ENCODE measurements around the gene HPX.

Gene HPX, protein sequence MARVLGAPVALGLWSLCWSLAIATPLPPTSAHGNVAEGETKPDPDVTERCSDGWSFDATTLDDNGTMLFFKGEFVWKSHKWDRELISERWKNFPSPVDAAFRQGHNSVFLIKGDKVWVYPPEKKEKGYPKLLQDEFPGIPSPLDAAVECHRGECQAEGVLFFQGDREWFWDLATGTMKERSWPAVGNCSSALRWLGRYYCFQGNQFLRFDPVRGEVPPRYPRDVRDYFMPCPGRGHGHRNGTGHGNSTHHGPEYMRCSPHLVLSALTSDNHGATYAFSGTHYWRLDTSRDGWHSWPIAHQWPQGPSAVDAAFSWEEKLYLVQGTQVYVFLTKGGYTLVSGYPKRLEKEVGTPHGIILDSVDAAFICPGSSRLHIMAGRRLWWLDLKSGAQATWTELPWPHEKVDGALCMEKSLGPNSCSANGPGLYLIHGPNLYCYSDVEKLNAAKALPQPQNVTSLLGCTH
- long read RNA-seq, donor 1 = 0 reads
- long read RNA-seq, donor 2 = 0 reads
- long read RNA-seq, donor 3 = 0 reads
- long read RNA-seq, donor 4 = 0 reads
- long read RNA-seq, donor 5 = 0 reads
- long read RNA-seq, donor 6 = 0 reads
- long read RNA-seq, donor 7, partial matches to known transcripts = 0 of 3 reads
- long read RNA-seq, donor 7, other reads (novel, unspliced or antisense) = 0 of 3 reads
- long read RNA-seq, donor 8 = 0 reads

GRCh38 chr11:6440906-6441358, at the start of gene HPX:
TSS of gene HPX (minus strand) at chr11:6440987. CDS start at chr11:6440963, 24 bp downstream.
- DNase-seq = no peak

GRCh38 chr11:6489306-6489705, 48.5 kb upstream of the HPX start:
- DNase-seq = no peak

DNA sequence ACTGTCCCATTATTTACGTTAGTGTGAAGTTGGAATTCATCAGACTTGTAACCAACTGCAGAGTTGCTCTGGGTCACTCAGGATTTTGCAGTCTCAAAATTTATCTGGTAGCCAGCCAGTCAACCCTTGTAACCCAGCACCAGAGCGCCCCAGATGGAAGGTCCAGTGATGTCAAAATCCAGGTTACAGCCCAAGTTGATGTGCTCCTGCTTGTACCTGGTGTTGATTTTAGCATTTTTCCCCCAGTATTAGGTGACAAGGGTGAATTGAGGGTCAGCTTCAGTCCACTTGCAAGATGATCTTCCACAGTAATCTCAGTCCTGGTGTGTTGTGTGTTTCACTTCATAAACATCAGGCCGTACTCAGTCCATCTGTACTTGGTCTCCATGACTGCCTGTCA, 48.0 kb upstream of the HPX start:
- no peak for DNase-seq

GRCh38 chr11:6488342-6488741, 47.6 kb upstream of the HPX start:
- DNase-seq = no peak

GRCh38 chr11:6486938-6487337, 46.2 kb upstream of the HPX start:
- DNase-seq = no peak

DNA sequence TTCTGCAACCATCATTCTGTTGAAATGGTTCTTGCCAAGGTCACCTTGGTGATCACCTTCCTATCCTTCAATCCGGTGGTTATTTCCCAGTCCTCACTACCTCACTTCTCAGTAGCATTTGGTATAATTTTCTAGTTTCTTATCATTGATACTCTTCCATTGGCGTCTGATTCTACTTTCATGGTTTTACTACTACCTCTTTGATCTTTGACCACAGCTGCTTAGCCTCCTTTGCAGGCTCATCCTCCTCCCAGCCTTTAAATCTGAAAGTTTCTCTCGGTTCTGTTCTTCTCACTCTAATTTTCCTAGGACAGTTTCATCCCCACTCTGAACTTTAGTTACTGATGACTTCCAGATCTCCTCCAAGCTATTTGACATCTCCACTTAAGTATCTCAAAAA, 45.5 kb upstream of the HPX start:
- no peak for DNase-seq

DNA sequence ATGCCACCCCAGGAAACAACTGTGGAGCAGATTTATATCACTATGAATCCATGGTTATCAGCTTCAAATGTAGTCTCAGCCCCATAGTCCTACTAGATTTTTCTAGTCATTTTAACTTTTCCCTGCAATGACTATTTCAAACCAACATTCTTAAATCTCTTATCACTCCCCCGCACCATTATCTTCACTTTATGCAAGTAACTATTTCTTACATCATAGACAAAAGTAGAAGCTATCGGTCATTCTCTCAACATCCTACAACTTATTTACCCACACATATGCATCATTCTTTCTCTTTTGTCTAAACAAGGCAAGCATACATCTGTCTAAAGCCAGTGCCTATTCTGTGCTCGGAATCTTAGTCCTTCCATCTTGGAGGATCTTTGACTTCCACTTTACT, 44.9 kb upstream of the HPX start:
- DNase-seq = no peak

- DNase-seq = no peak
These were observed 42.2 kb upstream of the HPX start for GRCh38 chr11:6483015-6483414.

GRCh38 chr11:6482441-6482840, 41.7 kb upstream of the HPX start:
- DNase-seq = no peak

- no peak for DNase-seq
These were observed 41.1 kb upstream of the HPX start for GRCh38 chr11:6481924-6482275.

DNA sequence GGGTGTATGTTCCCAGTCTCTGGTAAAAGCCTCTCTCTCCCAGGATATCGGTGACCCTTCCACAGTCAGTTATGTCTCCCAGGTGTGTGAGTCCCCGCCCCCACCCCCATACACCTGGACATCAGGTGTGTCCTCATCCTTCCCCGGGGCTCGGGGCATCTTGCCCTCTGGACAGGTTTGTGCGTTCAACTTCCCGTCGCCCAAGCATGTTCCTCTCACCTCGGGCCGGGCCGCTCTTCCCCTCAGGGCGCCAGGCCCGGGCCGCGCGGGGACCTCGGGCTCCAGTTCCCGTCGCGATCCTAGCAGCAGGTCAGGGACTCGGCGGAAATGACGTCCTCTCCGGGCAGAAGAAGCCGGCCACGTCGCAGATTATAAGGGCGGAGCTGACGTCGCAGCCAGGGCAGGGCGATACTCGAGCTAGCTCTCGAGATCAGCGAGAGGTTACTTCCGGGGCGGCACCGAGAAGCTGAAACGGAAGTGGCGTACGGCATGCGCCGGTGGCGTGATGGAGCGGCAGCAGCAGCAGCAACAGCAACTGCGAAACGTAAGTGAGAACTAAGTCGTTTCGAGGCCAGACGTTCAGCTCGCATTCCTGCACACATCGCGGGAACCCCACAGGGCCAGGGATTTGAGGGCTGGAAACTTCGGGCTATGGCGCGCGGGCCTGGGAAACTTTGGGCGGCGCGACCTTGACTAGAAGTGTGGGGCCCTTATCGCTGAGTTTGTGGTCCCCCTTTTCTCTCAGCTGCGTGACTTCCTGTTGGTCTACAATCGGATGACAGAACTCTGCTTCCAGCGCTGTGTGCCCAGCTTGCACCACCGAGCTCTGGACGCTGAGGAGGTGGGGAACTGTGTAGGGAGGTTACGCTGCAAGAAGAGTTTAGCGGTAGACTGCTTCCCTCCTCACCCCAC, 40.5 kb upstream of the HPX start, which contains the start of the genes ARFIP2 and TIMM10B:
TSS of gene ARFIP2 (minus strand) at position 320 of the 912 bp plus-strand sequence. CDS start 910 bp downstream, outside the sequence.
TSS of gene TIMM10B (plus strand) at position 490 of the 912 bp plus-strand sequence. CDS start at position 506, 16 bp downstream.
- DNase-seq = peak; percentile 84

DNA sequence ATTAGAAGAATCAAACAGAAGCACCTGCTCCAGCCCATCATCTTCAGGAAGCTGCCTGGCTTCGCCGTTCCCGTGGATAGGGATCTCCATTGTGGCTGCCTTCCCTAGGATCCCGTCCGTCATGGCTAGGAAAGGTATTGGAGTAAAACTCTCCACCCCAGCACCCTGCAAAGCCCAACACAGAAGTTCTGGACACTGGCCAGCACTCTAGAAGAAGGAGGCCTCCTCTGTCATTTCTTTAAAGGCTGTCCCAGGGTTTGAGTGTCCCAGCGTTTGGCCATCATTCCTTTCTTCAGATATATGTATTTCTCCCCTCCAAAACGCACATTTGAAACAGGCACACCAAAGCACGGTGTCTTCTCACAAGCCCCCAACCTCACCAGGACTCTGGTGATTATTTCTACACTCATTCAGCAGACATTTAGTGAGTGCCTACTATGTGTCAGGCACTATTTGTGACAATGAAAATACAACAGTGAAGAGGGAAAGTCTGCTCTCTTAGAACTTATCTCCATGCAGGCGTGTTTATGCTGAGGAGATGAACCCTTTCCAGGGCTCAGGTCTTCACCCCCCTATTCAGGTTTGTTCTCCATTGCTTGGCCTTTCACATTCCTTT, 39.6 kb upstream of the HPX start:
- no peak for DNase-seq

GRCh38 chr11:6476571-6476970, 35.8 kb upstream of the HPX start:
- no peak for DNase-seq

GRCh38 chr11:6475936-6476335, 35.1 kb upstream of the HPX start:
- no peak for DNase-seq

- DNase-seq = no peak
These were observed 34.2 kb upstream of the HPX start for GRCh38 chr11:6474806-6475500.

DNA sequence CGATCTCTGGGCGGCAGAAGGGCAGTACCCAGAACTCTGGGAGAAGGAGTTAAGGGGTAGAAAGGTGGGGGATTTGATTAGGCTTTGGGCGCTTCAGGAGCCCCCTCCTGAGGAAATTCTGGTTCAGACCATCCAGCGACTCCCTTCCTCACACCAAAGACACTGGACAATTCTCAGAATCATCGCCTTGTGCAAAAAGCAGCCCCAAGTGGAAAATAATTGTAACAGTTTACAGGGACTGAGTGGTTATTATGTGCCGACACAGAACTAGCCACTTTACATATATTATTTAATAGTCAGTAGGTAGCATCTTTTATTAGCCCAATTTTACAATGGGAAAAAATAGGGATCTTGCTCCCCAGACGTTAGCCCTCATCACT, 33.6 kb upstream of the HPX start:
- no peak for DNase-seq

- peak; percentile 90 for DNase-seq
These were observed 32.9 kb upstream of the HPX start, which contains the start of gene TRIM3 for GRCh38 chr11:6473451-6474412. TSS of gene TRIM3 (minus strand) at chr11:6473941. CDS start at chr11:6465695, 8,246 bp downstream.

DNA sequence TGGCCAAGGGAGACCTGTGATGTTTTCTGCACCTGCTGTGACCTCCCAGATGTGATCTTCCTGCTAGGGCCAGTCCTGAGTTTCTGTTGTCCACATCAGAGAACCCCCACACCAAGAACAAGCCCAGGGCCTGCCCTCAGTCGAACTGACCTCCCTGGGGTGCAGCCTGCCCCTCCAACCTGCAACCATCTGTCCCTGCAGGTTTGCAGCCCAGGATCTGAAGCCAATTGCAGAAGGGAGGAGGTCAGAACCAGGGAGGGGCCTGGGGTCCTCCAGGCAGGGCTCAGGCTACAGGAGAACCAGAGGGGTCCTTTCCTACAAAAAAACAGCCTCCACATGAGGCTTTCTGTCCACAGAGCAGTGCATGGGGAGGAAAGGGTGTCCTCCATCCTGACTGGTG, 32.1 kb upstream of the HPX start:
- no peak for DNase-seq

DNA sequence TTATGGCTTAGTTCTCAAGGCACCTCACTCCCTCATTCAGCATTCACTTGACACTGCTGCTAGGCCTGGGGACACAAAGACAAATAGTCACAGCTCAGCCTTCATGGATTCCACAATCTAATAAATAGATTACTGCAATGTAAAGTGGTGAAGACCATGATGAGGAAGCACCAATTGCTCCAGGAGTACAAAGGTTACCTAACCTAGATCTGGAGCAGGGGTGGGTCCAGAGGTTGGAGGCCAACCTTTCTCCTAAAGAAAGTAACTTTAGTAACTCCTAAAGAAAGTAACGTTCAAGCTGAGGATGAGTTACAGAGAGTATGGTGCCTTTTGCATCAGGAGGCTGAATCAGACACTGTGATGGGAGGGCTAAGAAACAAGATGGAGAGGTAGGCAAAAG, 28.8 kb upstream of the HPX start:
- no peak for DNase-seq

All from right kidney (tissue), 9 donors.